HG02642 (cell line): Measurements from ENCODE around the gene FAM135A.
"Not testable (repeated sequence)": the region's sequence is repeated elsewhere in the genome, so short reads cannot be mapped to it uniquely, and the experiment has no call there.

Source experiments
- ATAC-seq: cut with Tn5 transposase; IDR thresholded peaks from one replicate; pipeline ENCODE4 v1.9.1; 2021; ENCODE audit warnings: mild to moderate bottlenecking; ENCODE audit not compliant: unreplicated experiment, poor library complexity

FAM135A gene

DNA sequence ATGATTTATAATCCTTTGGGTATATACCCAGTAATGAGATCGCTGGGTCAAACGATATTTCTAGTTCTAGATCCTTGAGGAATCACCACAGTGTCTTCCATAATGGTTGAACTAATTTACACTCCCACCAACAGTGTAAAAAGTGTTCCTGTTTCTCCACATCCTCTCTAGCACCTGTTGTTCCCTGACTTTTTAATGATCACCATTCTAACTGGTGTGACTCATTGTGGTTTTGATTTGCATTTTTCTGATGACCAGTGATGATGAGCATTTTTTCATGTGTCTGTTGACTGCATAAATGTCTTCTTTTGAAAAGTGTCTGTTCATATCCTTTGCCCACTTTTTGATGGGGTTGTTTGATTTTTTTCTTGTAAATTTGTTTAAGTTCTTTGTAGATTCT lies 40.6 kb downstream of the FAM135A start:
- not testable (repeated sequence) for ATAC-seq

DNA sequence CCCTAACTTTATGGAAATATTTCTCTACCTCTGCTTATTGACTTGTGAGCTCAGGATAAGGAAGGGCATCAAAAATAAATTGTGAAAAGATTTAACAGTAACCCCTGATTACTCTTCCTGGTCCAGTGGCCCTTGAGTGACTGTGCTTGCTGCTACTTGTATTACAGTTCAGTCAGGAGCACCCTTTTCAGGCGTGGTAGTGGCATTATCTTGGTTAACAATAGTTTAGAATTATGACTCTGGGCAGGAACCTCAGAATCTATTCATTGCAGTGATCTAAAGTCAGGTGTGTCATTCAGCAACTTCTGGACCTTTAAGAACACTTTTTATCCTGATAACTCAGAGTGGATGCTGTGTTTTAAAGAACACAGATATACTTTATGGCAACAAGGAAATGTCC lies 43.4 kb downstream of the FAM135A start:
- no peak for ATAC-seq

DNA sequence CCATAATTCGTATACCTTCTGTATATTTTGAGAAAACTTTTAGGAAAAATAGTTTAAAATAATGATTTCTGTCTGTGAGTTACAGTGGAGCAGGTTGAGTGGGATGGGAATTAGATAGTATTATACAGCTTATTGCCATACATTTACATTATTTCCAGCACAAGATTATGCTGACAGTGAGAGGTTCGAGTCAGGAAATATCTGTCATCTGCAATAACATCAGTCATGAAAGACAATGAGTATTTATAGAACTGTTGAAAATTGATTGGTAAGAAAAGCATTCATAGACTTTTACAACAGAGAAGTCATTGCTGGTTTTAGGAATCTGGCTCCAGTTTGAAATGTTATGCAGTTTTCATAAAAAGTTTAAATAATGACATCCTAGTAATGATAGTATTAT lies 45.9 kb downstream of the FAM135A start:
- no peak for ATAC-seq

DNA sequence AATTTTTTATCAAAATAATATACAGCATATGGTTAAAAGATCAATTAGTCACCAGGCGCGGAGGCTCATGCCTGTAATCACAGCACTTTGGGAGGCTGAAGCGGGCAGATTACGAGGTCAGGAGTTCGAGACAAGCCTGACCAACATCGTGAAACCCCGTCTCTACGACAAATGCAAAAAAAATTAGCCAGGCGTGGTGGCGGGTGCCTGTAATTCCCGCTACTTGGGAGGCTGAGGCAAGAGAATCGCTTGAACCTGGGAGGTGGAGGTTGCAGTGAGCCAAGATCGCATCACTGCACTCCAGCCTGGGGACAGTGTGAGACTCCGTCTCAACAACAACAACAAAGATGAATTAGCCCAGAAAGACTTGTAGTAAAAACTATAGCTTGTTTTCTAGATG lies 46.4 kb downstream of the FAM135A start:
- ATAC-seq, result not testable (repeated sequence)

DNA sequence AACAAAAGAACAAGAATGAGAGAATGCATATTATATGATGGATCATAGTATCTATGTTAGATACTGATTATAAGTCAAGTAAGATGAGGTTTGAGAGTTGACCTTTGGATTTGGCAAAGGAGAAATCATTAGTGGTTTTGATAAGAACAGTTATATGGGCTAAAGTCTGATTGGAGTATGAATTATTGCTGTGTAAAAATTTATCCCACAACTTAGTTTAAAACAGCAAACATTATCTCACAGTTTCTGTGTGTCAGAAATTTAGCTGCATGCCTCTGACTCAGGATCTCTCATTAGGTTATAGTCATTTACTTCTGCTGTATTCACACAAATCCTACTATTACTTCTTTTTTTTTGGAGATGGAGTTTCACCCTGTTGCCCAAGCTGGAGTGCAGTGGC lies 56.7 kb downstream of the FAM135A start:
- no peak for ATAC-seq

DNA sequence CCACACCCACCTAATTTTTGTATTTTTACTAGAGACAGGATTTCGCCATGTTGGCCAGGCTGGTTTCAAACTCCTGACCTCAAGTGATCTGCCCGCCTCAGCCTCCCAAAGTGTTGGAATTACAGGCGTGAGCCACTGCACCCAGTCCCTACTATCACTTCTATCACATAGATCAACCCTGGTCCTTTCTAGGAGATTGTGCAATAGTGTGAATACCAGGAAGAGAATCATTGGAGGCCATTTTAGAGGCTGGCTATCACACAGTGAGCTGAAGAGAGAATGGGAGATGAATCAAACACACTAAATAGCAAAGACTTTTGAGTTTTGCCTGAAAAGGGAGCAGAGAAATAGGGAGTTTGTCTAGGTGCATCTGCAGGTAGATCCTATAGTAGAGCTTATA lies 57.2 kb downstream of the FAM135A start:
- not testable (repeated sequence) for ATAC-seq

DNA sequence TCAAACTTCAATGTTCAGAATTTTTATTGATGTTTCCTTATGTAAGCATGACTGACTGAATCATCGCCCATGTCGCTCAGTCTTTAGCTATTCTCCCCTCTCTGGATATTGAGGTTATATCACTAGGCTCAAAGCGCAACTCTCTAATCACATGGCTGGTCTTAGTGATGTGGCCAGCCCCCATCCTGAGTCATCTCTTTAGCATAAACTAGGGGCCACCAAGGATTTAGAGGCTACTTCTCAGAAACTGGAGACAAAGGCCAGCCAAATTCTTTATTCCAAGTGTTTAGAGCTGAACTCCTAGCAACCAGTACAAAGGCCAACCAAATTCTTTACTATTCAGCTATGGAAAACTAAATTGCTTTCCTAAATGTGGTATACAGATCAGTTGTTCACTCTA lies 61.4 kb downstream of the FAM135A start:
- ATAC-seq, result no peak

DNA sequence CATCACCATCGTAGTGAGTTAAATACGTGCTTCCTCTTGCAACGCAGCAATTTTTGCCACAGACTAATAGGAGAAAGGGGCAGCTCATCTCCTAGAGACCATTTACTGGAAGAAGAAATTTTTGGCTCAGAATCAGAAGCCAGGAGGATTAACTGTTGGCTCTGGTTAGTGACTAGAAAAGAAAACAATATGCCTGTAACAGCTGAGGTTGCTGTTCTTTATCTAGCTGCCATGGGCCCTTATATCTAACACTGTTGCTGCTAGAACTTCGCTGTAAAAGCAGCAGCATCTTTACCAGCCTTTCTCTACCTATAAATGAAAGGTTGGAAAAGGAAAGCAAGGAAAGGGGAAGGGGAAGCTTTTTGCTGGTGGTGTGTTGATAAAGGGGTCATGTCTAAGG lies 65.9 kb downstream of the FAM135A start:
- no peak for ATAC-seq

DNA sequence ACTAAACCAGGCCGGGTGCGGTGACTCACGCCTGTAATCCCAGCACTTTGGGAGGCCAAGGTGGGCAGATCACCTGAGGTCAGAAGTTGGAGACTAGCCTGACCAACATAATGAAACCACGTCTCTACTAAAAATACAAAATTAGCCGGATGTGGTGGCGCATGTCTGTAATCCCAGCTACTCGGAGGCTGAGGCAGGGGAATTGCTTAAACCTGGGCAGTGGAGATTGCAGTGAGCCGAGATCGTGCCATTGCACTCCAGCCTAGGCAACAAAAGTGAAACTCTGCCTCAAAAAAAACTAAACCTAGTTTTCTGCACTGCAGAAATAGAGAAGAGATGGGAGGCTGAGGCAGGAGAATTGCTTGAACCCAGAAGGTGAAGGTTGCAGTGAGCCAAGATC lies 73.3 kb downstream of the FAM135A start:
- not testable (repeated sequence) for ATAC-seq

DNA sequence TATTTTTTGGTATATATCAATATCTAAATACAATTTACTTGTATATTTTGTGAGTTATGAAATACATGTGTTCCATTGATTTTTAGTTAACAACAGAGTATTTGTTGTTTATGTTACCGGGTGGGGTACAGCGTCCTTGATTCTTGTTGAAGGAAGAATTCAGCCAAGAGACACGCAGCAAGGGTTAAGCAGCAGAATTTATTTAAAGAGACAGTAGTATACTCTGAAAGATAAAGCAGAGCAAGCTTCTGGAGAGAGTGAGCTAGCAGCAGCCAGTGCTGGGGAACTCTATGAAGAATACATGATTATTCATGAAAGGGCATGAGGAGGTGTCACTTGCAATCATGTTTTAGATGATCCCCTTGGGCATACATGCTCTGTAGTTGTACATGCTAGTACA lies 76.1 kb downstream of the FAM135A start:
- no peak for ATAC-seq

DNA sequence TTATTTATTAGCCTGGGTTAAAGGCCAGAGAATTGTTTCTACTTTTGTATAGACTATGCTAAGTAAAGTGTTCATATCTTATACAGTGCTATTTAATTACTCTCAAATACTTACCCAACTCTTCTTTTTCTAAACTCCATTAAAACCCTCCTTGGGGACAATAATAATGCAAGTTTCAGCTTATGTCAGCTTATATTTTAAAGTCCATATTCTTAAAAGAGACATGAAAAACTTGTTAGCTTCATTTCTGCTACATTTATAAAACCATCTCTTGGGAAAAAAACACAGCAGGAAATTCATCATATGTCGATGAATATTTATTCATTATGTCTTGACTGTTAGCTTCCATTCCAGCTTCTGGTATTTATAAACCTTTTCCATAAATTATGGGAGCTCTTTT lies 81.5 kb downstream of the FAM135A start:
- no peak for ATAC-seq

DNA sequence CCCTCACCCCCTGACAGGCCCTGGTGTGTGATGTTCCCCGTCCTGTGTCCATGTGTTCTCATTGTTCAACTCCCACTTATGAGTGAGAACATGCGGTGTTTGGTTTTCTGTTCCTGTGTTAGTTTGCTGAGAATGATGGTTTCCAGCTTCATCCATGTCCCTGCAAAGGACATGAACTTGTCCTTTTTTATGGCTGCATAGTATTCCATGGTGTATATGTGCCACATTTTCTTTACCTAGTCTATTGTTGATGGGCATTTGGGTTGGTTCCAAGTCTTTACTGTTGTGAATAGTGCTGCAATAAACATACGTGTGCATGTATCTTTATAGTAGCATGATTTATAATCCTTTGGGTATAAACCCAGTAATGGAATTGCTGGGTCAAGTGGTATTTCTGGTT lies 82.5 kb downstream of the FAM135A start:
- ATAC-seq, result not testable (repeated sequence)

DNA sequence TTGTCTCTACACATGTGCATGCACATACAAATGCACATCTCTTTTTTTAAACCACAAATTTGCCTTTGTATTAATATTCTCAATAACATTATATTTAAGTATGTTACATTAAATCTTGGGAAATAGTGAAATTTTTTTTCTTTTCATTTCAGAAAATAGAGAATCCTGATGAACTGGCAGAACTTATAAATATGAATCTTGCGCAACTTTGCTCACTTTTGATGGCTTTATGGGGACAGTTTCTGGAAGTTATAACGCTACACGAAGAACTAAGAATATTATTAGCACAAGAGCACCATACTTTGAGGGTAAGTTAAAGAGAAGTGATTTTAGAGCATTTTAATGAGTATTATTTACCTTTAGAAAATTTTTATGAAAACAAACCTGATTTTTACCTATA lies 89.2 kb downstream of the FAM135A start:
- no peak for ATAC-seq

DNA sequence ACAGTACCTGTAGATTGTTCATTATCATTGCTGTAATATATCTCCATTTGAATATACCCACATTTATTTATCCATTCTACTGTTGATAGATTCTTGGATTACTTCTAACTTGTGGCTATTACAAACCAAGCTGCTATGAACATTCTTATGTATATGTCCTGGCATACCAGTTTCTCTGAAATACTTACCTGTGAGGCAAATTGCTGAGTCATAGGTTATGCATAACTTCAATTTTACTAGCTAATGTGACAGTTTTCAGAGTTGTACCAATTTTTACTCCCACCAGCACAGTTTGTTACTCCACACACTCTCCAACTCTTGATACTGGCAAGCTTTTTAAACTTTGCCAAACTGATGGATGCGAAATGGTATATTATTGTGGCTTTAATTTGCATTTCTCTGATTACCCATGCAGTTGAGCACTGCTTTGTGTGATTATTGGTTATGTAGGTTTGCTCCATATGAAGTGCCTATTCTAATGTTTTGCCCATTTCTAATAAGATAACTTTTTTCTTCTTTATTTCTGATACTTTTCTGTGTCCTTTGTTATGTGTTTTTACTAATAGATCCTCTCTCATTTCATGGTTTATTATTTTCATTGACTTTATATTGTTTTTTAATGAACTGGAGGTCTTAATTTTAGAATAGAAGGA lies 90.6 kb downstream of the FAM135A start:
- ATAC-seq, result no peak

DNA sequence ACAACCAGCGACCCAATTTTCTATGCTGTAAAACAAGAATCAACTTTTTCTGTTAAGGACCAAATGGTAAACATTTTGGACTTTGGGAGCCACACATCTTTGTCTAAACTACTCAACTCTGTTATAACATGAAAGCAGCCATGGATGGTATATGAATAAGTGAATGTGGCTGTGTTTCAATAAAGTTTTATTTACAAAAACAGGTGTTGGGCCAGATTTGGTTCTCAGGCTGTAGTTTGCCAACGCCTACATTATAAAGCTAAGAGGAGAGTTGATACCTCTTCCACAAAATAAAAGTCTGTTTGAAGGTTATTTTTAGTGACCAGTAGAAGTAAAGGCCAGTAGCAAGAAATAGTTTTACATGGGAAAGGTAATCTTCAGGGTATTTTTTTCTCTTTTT lies 93.0 kb downstream of the FAM135A start:
- ATAC-seq, result no peak

DNA sequence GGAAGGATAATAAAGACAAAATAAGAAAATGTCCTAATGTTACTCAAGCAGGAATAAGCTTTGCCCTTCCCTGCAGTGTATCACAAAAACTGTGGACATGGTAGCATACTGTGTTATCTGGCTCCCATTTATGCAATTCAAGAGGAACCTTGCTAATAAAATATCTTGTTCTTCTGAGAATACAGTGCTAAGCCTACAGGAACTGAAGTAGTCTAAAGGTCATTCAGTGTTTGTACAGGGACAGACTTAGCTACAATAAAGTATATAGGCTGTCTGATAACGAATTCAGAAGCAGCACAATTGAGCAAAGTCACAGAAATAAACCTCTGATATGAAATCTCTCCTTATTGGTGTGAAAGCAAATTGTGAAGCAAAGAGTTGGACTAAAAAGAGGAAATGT lies 93.9 kb downstream of the FAM135A start:
- ATAC-seq, result no peak

DNA sequence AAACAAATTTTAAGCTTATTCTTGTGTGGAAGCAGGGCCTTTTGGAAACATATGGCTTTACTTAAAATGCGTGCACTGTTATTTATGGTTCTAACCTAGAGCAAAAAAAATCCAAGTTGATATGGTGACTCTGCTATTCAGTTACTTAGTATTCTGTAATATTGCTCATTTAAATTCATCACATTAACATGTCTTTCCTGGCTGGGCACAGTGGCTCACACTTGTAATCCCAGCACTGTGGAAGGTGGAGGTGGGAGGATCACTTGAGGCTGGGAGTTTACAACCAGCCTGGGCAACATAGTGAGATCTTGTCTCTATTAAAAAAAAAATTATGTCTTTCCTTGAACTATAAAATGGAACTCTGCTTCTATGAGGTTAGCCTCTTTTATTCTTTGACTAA lies 95.6 kb downstream of the FAM135A start:
- no peak for ATAC-seq

DNA sequence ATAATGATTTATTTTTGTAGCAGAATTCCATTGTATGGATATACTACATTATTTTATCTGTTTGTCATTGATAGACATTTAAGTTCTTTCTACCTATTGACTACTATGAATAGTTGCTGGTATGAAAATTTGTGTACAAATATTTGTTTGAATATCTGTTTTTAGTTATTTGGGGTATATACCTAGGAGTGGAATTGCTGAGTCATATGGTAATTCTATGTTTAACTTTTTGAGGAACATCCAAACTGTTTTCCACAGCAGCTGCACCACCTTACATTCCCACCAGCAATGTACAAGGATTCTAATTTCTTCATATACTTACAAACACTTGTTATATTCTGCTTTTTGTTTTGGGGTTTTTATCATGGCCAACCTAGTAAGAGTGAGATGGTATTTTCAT lies 97.3 kb downstream of the FAM135A start:
- ATAC-seq, result no peak

DNA sequence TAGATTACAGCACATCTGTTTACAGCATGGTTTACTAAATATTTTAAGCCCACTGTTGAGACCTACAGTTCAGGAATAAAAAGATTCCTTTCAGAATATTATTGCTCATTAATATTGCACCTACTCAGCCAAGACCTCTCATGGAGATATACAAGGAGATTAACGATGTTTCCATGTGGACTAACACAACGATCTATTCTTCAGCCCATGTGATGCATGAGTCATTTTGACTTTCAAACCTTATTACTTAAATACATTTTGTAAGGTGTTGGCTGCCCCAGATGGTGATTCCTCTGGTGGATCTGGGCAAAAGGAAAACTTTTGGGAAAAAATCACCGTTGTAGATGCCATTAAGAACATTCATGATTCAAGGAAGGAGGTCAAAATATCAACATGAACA lies 105.4 kb downstream of the FAM135A start:
- no peak for ATAC-seq

DNA sequence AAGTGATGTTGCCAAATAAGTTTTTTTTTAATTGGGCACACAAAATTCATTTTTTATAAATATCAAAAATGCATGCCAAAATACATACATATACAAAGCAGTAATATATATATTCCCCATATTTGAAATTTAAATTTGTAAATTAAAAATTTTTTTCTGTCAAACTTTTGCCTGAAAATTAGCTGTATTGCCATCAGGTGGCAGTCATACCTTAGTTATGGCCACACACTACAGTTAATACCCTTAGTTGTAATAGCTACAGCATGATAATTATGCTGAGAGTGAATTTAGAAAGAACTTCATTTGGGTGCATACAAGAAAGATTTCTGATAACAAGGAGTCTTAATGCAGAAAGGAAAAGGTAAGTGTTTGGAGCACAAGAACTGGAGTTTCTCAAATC lies 107.3 kb downstream of the FAM135A start:
- no peak for ATAC-seq

DNA sequence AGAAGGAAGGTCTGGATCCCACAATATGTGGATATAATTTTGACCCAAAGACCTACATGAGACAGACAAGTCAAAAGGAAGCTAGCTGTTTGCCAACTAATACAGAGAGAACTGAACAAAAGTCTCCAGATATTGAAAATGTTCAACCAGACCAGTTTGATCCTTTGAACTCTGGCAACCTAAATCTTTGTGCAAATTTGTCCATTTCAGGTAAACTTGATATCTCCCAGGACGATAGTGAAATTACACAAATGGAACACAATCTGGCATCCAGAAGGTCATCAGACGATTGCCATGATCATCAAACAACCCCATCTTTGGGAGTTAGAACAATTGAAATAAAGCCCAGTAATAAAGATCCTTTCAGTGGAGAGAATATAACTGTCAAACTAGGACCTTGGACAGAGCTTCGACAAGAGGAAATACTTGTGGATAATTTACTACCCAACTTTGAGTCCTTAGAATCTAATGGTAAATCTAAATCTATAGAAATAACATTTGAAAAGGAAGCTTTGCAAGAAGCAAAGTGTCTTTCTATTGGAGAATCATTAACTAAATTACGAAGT lies 111.5 kb downstream of the FAM135A start:
- no peak for ATAC-seq

DNA sequence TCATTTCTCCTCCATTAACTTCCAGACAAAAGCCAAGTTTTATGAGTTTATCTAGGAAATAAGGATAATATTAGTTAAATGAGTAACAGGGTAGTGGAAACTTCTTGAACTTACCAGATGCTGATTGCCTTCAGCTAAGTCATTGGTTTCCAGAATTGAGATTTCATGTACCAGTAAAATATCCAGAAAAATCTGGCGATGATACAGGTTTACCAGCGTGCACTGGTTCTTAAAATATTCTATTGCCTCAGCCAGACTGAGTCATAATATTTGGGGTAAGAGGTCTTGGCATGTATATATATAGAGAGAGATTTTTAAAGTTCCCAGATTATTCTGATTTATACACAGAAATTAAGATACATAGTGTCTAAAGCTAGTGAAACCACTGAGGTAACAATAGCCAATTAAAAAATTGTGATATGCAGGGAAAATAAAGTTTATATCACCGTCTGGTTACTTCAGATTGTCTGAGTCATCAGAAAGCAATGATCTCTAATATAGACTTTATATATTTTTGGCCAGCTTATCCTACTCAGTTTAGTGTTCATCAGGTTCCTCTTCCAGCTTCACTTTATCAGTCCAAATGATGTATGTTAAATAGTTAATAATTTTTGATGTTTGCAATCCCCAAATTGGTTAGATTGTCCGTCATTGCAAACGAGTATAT lies 113.9 kb downstream of the FAM135A start:
- ATAC-seq, result no peak
